ENCODE data around the gene PTPRG. TPM values are rescaled to one million over a fixed set of nuclear protein-coding genes. Genes with fewer than 3 reads are reported as not detected.

Gene PTPRG
- total RNA-seq, 2 experiments from 2014 or later: 0.13 to 0.15 TPM

- ChIA-PET CTCF (no interaction called here), POLR2A (no interaction called here)
- no peaks in the 10 kb centered on the region for H3K27me3 Mint-ChIP-seq
- no peak overlapping the region for H3K4me3 Mint-ChIP-seq
- no peaks in the 10 kb centered on the region for H3K4me1 Mint-ChIP-seq
- H3K36me3 Mint-ChIP-seq (ENCODE audit: low read depth): no peaks in the 10 kb centered on the region
- peaks cover 2% of the 10 kb centered on the region for H3K9me3 Mint-ChIP-seq
- DNase-seq: no peak
- no peak overlapping the region for H3K27ac Mint-ChIP-seq
Observed at GRCh38 chr3:61996366-61996765, 435.0 kb downstream of the PTPRG start.

GRCh38 chr3:61997101-61997500 lies 435.7 kb downstream of the PTPRG start:
- CTCF ChIA-PET: no interaction called here
- peaks cover 2% of the 10 kb centered on the region for H3K9me3 Mint-ChIP-seq
- DNase-seq: no peak
- no peak overlapping the region for H3K27ac Mint-ChIP-seq
- no peaks in the 10 kb centered on the region for H3K27me3 Mint-ChIP-seq
- H3K4me1 Mint-ChIP-seq: no peaks in the 10 kb centered on the region
- no peak overlapping the region for H3K4me3 Mint-ChIP-seq
- POLR2A ChIA-PET: no interaction called here
- no peaks in the 10 kb centered on the region for H3K36me3 Mint-ChIP-seq (ENCODE audit: low read depth)

GRCh38 chr3:62003835-62004234 lies 442.5 kb downstream of the PTPRG start:
- H3K27ac Mint-ChIP-seq: no peak overlapping the region
- no peak for DNase-seq
- no peaks in the 10 kb centered on the region for H3K36me3 Mint-ChIP-seq (ENCODE audit: low read depth)
- H3K9me3 Mint-ChIP-seq: no peaks in the 10 kb centered on the region
- H3K27me3 Mint-ChIP-seq: no peaks in the 10 kb centered on the region
- ChIA-PET CTCF (no interaction called here), POLR2A (no interaction called here)
- no peaks in the 10 kb centered on the region for H3K4me1 Mint-ChIP-seq
- H3K4me3 Mint-ChIP-seq: no peak overlapping the region

GRCh38 chr3:62007036-62007435 lies 445.7 kb downstream of the PTPRG start:
- POLR2A ChIA-PET: no interaction called here
- Mint-ChIP-seq H3K4me1 (no peaks in the 10 kb centered on the region), H3K27ac (no peak overlapping the region), H3K27me3 (no peaks in the 10 kb centered on the region), H3K36me3 (ENCODE audit: low read depth) (no peaks in the 10 kb centered on the region), H3K4me3 (no peak overlapping the region), H3K9me3 (peaks cover 3% of the 10 kb centered on the region)
- DNase-seq: no peak
- CTCF ChIA-PET: no interaction called here

GRCh38 chr3:62010989-62011388 lies 449.6 kb downstream of the PTPRG start:
- Mint-ChIP-seq H3K36me3 (ENCODE audit: low read depth) (no peaks in the 10 kb centered on the region), H3K27ac (no peak overlapping the region), H3K4me3 (no peak overlapping the region), H3K27me3 (no peaks in the 10 kb centered on the region), H3K4me1 (no peaks in the 10 kb centered on the region), H3K9me3 (peaks cover 3% of the 10 kb centered on the region)
- DNase-seq: no peak
- ChIA-PET CTCF (no interaction called here), POLR2A (no interaction called here)

GRCh38 chr3:62011666-62012065 lies 450.3 kb downstream of the PTPRG start:
- no peak for DNase-seq
- Mint-ChIP-seq H3K4me3 (no peak overlapping the region), H3K36me3 (ENCODE audit: low read depth) (no peaks in the 10 kb centered on the region), H3K27me3 (no peaks in the 10 kb centered on the region), H3K4me1 (no peaks in the 10 kb centered on the region), H3K9me3 (peaks cover 3% of the 10 kb centered on the region), H3K27ac (no peak overlapping the region)
- ChIA-PET CTCF (no interaction called here), POLR2A (no interaction called here)

GRCh38 chr3:62013951-62014350 lies 452.6 kb downstream of the PTPRG start:
- Mint-ChIP-seq H3K27ac (no peak overlapping the region), H3K4me1 (no peaks in the 10 kb centered on the region), H3K4me3 (no peak overlapping the region), H3K27me3 (no peaks in the 10 kb centered on the region), H3K36me3 (ENCODE audit: low read depth) (no peaks in the 10 kb centered on the region), H3K9me3 (peaks cover 10% of the 10 kb centered on the region)
- CTCF ChIA-PET: no interaction called here
- no peak for DNase-seq
- POLR2A ChIA-PET: no interaction called here

GRCh38 chr3:62015111-62015510 lies 453.7 kb downstream of the PTPRG start:
- ChIA-PET POLR2A (no interaction called here), CTCF (no interaction called here)
- Mint-ChIP-seq H3K4me1 (no peaks in the 10 kb centered on the region), H3K27me3 (no peaks in the 10 kb centered on the region), H3K9me3 (peaks cover 7% of the 10 kb centered on the region), H3K27ac (no peak overlapping the region), H3K4me3 (no peak overlapping the region), H3K36me3 (ENCODE audit: low read depth) (no peaks in the 10 kb centered on the region)
- DNase-seq: no peak

GRCh38 chr3:62019906-62020305 lies 458.5 kb downstream of the PTPRG start:
- ChIA-PET POLR2A (no interaction called here), CTCF (no interaction called here)
- no peaks in the 10 kb centered on the region for H3K27me3 Mint-ChIP-seq

GRCh38 chr3:62020706-62021105 lies 459.3 kb downstream of the PTPRG start:
- CTCF ChIA-PET: no interaction called here
- H3K36me3 Mint-ChIP-seq (ENCODE audit: low read depth): no peaks in the 10 kb centered on the region
- no peak for DNase-seq
- no peaks in the 10 kb centered on the region for H3K4me1 Mint-ChIP-seq
- H3K9me3 Mint-ChIP-seq: peaks cover 7% of the 10 kb centered on the region
- no peak overlapping the region for H3K27ac Mint-ChIP-seq
- H3K27me3 Mint-ChIP-seq: no peaks in the 10 kb centered on the region
- no peak overlapping the region for H3K4me3 Mint-ChIP-seq
- POLR2A ChIA-PET: no interaction called here

More at GRCh38 chr3:62019906-62020305, 458.5 kb downstream of the PTPRG start:
- DNase-seq: no peak
- Mint-ChIP-seq H3K4me3 (no peak overlapping the region), H3K36me3 (ENCODE audit: low read depth) (no peaks in the 10 kb centered on the region), H3K27ac (no peak overlapping the region), H3K4me1 (no peaks in the 10 kb centered on the region), H3K9me3 (peaks cover 7% of the 10 kb centered on the region)

- POLR2A ChIA-PET: no interaction called here
Observed at GRCh38 chr3:62022312-62022711, 460.9 kb downstream of the PTPRG start.

GRCh38 chr3:62024882-62025281 lies 463.5 kb downstream of the PTPRG start:
- Mint-ChIP-seq H3K27me3 (no peaks in the 10 kb centered on the region), H3K4me3 (no peak overlapping the region), H3K9me3 (no peaks in the 10 kb centered on the region), H3K36me3 (ENCODE audit: low read depth) (no peaks in the 10 kb centered on the region), H3K4me1 (no peaks in the 10 kb centered on the region), H3K27ac (no peak overlapping the region)
- ChIA-PET POLR2A (no interaction called here), CTCF (no interaction called here)
- no peak for DNase-seq

More at GRCh38 chr3:62022312-62022711, 460.9 kb downstream of the PTPRG start:
- Mint-ChIP-seq H3K27ac (no peak overlapping the region), H3K4me1 (no peaks in the 10 kb centered on the region), H3K9me3 (peaks cover 7% of the 10 kb centered on the region), H3K4me3 (no peak overlapping the region), H3K27me3 (no peaks in the 10 kb centered on the region), H3K36me3 (ENCODE audit: low read depth) (no peaks in the 10 kb centered on the region)
- no peak for DNase-seq
- CTCF ChIA-PET: no interaction called here

GRCh38 chr3:62025913-62026312 lies 464.5 kb downstream of the PTPRG start:
- Mint-ChIP-seq H3K4me1 (no peaks in the 10 kb centered on the region), H3K27ac (no peak overlapping the region), H3K9me3 (no peaks in the 10 kb centered on the region), H3K27me3 (no peaks in the 10 kb centered on the region), H3K4me3 (no peak overlapping the region), H3K36me3 (ENCODE audit: low read depth) (no peaks in the 10 kb centered on the region)
- ChIA-PET CTCF (no interaction called here), POLR2A (no interaction called here)
- no peak for DNase-seq

- H3K27ac Mint-ChIP-seq: no peak overlapping the region
- no peaks in the 10 kb centered on the region for H3K36me3 Mint-ChIP-seq (ENCODE audit: low read depth)
- CTCF ChIA-PET: no interaction called here
- H3K27me3 Mint-ChIP-seq: no peaks in the 10 kb centered on the region
- DNase-seq: no peak
- no peak overlapping the region for H3K4me3 Mint-ChIP-seq
- H3K9me3 Mint-ChIP-seq: no peaks in the 10 kb centered on the region
- H3K4me1 Mint-ChIP-seq: no peaks in the 10 kb centered on the region
- POLR2A ChIA-PET: no interaction called here
Observed at GRCh38 chr3:62027241-62027640, 465.9 kb downstream of the PTPRG start.

- CTCF ChIA-PET: no interaction called here
- Mint-ChIP-seq H3K4me3 (no peak overlapping the region), H3K27me3 (no peaks in the 10 kb centered on the region), H3K4me1 (no peaks in the 10 kb centered on the region), H3K36me3 (ENCODE audit: low read depth) (no peaks in the 10 kb centered on the region), H3K27ac (no peak overlapping the region), H3K9me3 (no peaks in the 10 kb centered on the region)
- POLR2A ChIA-PET: no interaction called here
- DNase-seq: no peak
Observed at GRCh38 chr3:62027796-62028195, 466.4 kb downstream of the PTPRG start.

All from activated CD4-positive, alpha-beta memory T cell treated with anti-CD3 and anti-CD28 coated beads, Interleukin-2, amount 10 ng/mL, durations not matched to agents 7 days and 5 days (primary cell).